Cardiac muscle cell (in vitro differentiated cells and primary cell): ENCODE measurements around the gene PIGP. TPM values are rescaled to one million over a fixed set of nuclear protein-coding genes. Genes with fewer than 3 reads are reported as not detected.
A peak's percentile ranks its signal among the peaks of the same experiment; 100 is the strongest.

ENCODE experiments used
- DNase-seq, 2 donors: peaks; one replicate each; pipeline versions ENCODE4 v3.0.0 to v3.0.0-alpha.2; 2010 to 2017; ENCODE audit warnings: low read depth in 1 of 2, low spot score in 1 of 2
- H3K27ac ChIP-seq: fragments of 200-600 bp; sonication (generic); 2 replicates; pipeline ENCODE4 v1.5.1; 2016
- H3K27me3 ChIP-seq: fragments of 200-600 bp; sonication (generic); 2 replicates; pipeline ENCODE4 v1.6.0; 2016; ENCODE audit warnings: control low read depth
- H3K36me3 ChIP-seq: fragments of 200-600 bp; sonication (generic); 2 replicates; pipeline ENCODE4 v1.5.1; 2016; ENCODE audit warnings: control low read depth
- H3K4me1 ChIP-seq: fragments of 200-600 bp; sonication (generic); 2 replicates; pipeline ENCODE4 v1.8.1; 2017; ENCODE audit warnings: low read depth, mild to moderate bottlenecking, mixed run types
- H3K4me3 ChIP-seq: fragments of 200-600 bp; sonication (generic); 2 replicates; pipeline ENCODE4 v1.5.1; 2016; ENCODE audit warnings: mild to moderate bottlenecking
- H3K9me3 ChIP-seq: fragments of 200-600 bp; sonication (generic); 2 replicates; pipeline ENCODE4 v1.5.1; 2017; ENCODE audit warnings: low read depth, mild to moderate bottlenecking, control low read depth
- CTCF ChIP-seq: IDR thresholded peaks from 2 replicates; pipeline ENCODE4 v1.5.1; 2012; ENCODE audit warnings: low read depth, mild to moderate bottlenecking, low read length
- polyA plus RNA-seq: library from polyadenylated mRNA; unstranded; fragments of >200 nt; fragmentation: Nextera tagmentation; extraction: Ambion mirVana; gene quantifications from 2 replicates; pipeline ENCODE4 v1.2.1, GENCODE V29; 2016
- total RNA-seq: library from RNA; depleted of rRNA; stranded (reverse); fragments of >200 nt; gene quantifications from 2 replicates; pipeline ENCODE4 v1.2.3, GENCODE V29; 2016

Gene PIGP
- total and polyA plus RNA-seq, 2 experiments from 2014 or later = 13.8 to 91.5 TPM

- no peaks in the 10 kb centered on the region for H3K27me3 ChIP-seq
- TF ChIP-seq CTCF = no peak
- H3K27ac ChIP-seq = no peak overlapping the region
Observed at GRCh38 chr21:37065561-37066177, 7.2 kb downstream of the PIGP start.

GRCh38 chr21:37064841-37065240, 8.0 kb downstream of the PIGP start:
- DNase-seq = no peak
- Histone ChIP-seq H3K4me1 (peaks cover 3% of the 10 kb centered on the region), H3K36me3 (peaks cover 8% of the 10 kb centered on the region), H3K27ac (no peak overlapping the region), H3K4me3 (no peak overlapping the region), H3K27me3 (no peaks in the 10 kb centered on the region), H3K9me3 (no peaks in the 10 kb centered on the region)
- TF ChIP-seq CTCF = no peak

More at GRCh38 chr21:37065561-37066177, 7.2 kb downstream of the PIGP start:
- Histone ChIP-seq H3K9me3 (no peaks in the 10 kb centered on the region), H3K4me3 (no peak overlapping the region), H3K36me3 (peaks cover 8% of the 10 kb centered on the region), H3K4me1 (no peaks in the 10 kb centered on the region)
- DNase-seq = no peak

GRCh38 chr21:37063433-37063832, 9.4 kb downstream of the PIGP start:
- Histone ChIP-seq H3K9me3 (no peaks in the 10 kb centered on the region), H3K4me3 (no peak overlapping the region), H3K27me3 (no peaks in the 10 kb centered on the region), H3K27ac (no peak overlapping the region), H3K36me3 (peaks cover 8% of the 10 kb centered on the region), H3K4me1 (peaks cover 3% of the 10 kb centered on the region)
- TF ChIP-seq CTCF = no peak
- DNase-seq = no peak

- peaks cover 8% of the 10 kb centered on the region for H3K36me3 ChIP-seq
- TF ChIP-seq CTCF = no peak
- peaks cover 3% of the 10 kb centered on the region for H3K4me1 ChIP-seq
- no peaks in the 10 kb centered on the region for H3K27me3 ChIP-seq
- DNase-seq = no peak
- H3K9me3 ChIP-seq = no peaks in the 10 kb centered on the region
- no peak overlapping the region for H3K4me3 ChIP-seq
- no peak overlapping the region for H3K27ac ChIP-seq
Observed at GRCh38 chr21:37062593-37062935, 10.3 kb downstream of the PIGP start.

- no peaks in the 10 kb centered on the region for H3K9me3 ChIP-seq
- H3K27ac ChIP-seq = no peak overlapping the region
- no peaks in the 10 kb centered on the region for H3K27me3 ChIP-seq
- peaks cover 3% of the 10 kb centered on the region for H3K4me1 ChIP-seq
- DNase-seq = peak in 1 of 2 donors; percentile 68
- no peak overlapping the region for H3K4me3 ChIP-seq
- peaks cover 8% of the 10 kb centered on the region for H3K36me3 ChIP-seq
- no peak for TF ChIP-seq CTCF
Observed at GRCh38 chr21:37061926-37062592, 10.8 kb downstream of the PIGP start.
